ENCODE data around the gene DENND4A. TPM values are rescaled to one million over a fixed set of nuclear protein-coding genes. Genes with fewer than 3 reads are reported as not detected.

DENND4A gene
- total and polyA plus RNA-seq, 9 of the 15 experiments (the other 6 are each of a cell fraction or from before 2014, with no cell fraction given): 6.8 to 32.3 (median 19.9) TPM

- TF ChIP-seq, protein P1, sequence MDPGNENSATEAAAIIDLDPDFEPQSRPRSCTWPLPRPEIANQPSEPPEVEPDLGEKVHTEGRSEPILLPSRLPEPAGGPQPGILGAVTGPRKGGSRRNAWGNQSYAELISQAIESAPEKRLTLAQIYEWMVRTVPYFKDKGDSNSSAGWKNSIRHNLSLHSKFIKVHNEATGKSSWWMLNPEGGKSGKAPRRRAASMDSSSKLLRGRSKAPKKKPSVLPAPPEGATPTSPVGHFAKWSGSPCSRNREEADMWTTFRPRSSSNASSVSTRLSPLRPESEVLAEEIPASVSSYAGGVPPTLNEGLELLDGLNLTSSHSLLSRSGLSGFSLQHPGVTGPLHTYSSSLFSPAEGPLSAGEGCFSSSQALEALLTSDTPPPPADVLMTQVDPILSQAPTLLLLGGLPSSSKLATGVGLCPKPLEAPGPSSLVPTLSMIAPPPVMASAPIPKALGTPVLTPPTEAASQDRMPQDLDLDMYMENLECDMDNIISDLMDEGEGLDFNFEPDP (CRISPR knock-in tag; IDR thresholded peaks at IDR 0.05): no peak
- no peak for TF ChIP-seq CBX5 (IDR thresholded peaks at IDR 0.05; ENCODE audit: borderline replicate concordance, low read depth)
- TF ChIP-seq CREB3 (tag; conservative IDR thresholded peaks at IDR 0.05; ENCODE audit: low read depth): no peak
- peak; percentile 78 for TF ChIP-seq GABPA (tag; conservative IDR thresholded peaks at IDR 0.05; ENCODE audit: low read depth)
- no peak for TF ChIP-seq EHMT2 (IDR thresholded peaks at IDR 0.05)
- TF ChIP-seq CCAR2 (IDR thresholded peaks at IDR 0.05; ENCODE audit: low read depth, low read length): no peak
- TF ChIP-seq ILF3 (IDR thresholded peaks at IDR 0.05; ENCODE audit: borderline replicate concordance): no peak
- TF ChIP-seq MIER1 (IDR thresholded peaks at IDR 0.05; ENCODE audit: low read depth): no peak
- TF ChIP-seq MAFF (IDR thresholded peaks at IDR 0.05; ENCODE audit: low read length): no peak
- TF ChIP-seq HNRNPH1 (optimal IDR thresholded peaks at IDR 0.05; ENCODE audit: low read depth, low read length): no peak
- no peak for TF ChIP-seq ZC3H8 (IDR thresholded peaks at IDR 0.05)
- TF ChIP-seq ZNF668 (CRISPR knock-in tag; IDR thresholded peaks at IDR 0.05): no peak
- TF ChIP-seq PHF8 (IDR thresholded peaks at IDR 0.05; ENCODE audit: borderline replicate concordance, low read length): 0 out of 2 replicates have a peak, but pooled peaks have one; percentile 27
- no peak for TF ChIP-seq AFF4 (CRISPR knock-in tag; IDR thresholded peaks at IDR 0.05)
- TF ChIP-seq ZNF239 (CRISPR knock-in tag; IDR thresholded peaks at IDR 0.05): no peak
- TF ChIP-seq, protein P2, sequence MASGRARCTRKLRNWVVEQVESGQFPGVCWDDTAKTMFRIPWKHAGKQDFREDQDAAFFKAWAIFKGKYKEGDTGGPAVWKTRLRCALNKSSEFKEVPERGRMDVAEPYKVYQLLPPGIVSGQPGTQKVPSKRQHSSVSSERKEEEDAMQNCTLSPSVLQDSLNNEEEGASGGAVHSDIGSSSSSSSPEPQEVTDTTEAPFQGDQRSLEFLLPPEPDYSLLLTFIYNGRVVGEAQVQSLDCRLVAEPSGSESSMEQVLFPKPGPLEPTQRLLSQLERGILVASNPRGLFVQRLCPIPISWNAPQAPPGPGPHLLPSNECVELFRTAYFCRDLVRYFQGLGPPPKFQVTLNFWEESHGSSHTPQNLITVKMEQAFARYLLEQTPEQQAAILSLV (tag; IDR thresholded peaks at IDR 0.05): no peak
- TF ChIP-seq, protein P3, sequence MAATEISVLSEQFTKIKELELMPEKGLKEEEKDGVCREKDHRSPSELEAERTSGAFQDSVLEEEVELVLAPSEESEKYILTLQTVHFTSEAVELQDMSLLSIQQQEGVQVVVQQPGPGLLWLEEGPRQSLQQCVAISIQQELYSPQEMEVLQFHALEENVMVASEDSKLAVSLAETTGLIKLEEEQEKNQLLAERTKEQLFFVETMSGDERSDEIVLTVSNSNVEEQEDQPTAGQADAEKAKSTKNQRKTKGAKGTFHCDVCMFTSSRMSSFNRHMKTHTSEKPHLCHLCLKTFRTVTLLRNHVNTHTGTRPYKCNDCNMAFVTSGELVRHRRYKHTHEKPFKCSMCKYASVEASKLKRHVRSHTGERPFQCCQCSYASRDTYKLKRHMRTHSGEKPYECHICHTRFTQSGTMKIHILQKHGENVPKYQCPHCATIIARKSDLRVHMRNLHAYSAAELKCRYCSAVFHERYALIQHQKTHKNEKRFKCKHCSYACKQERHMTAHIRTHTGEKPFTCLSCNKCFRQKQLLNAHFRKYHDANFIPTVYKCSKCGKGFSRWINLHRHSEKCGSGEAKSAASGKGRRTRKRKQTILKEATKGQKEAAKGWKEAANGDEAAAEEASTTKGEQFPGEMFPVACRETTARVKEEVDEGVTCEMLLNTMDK (IDR thresholded peaks at IDR 0.05; ENCODE audit: borderline replicate concordance, insufficient read depth, low read depth, low read length, poor library complexity, severe bottlenecking): no peak
- TF ChIP-seq ATF1 (CRISPR knock-in tag; IDR thresholded peaks at IDR 0.05): no peak
- 0 out of 2 replicates have a peak, but pooled peaks have one; percentile 7 for TF ChIP-seq ATF1 (tag; IDR thresholded peaks at IDR 0.05)
- no peak for TF ChIP-seq BACH1 (tag; IDR thresholded peaks at IDR 0.05)
Observed at GRCh38 chr15:65818927-65819562, 27.0 kb upstream of the DENND4A start (continued).
